ENCODE results near the gene SDHAF1.
A peak's percentile ranks its signal among the peaks of the same experiment; 100 is the strongest.
"Not testable (repeated sequence)": the region's sequence is repeated elsewhere in the genome, so short reads cannot be mapped to it uniquely, and the experiment has no call there.

Gene SDHAF1

DNA sequence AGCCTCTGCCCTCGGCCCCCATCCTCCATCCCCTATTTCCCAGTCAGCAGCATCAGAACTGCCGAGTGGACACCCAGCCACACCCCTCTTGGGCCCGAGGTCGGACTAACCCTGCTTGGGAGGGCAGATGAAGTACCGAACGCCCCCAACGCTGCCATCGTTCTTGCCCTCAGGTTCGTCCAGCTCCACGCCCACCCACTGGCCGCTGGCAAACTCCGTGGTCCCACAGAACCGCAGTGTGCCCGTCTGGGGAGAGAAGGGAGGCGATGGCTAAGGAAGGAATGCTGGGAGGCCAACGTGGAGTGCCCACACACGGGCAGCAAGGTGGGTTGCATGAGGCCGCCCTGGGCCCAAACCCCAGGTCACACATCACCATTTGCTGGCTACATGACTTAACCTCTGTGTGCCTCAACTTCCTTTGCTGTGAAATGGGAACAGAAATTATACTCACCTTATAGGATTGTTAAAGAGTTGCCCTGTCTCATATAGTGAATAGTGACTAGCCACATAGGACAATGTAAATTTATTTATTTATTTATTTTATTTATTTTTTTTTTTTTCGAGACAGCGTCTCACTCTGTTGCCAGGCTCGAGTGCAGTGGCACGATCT lies 24.2 kb downstream of the SDHAF1 start:
- no peak for DNase-seq (ENCODE audit: low read depth)

DNA sequence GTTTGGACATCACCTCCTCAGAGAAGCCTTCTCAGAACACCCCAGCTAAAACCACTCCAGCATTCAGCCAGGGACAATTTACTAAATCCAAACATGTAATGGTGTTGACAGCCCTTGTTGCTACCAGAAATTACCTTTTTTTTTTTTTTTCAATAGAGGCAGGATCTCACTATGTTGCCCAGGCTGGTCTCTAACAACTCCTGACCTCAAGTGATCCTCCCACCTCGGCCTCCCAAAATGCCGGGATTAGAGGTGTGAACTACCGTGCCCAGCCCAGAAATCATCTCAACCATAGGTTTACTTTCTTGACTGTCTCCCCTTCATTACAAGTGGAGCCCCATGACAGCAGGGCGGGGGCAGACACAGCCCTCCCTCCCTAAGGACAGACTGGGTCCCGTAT lies 28.4 kb downstream of the SDHAF1 start:
- no peak for DNase-seq (ENCODE audit: low read depth)

DNA sequence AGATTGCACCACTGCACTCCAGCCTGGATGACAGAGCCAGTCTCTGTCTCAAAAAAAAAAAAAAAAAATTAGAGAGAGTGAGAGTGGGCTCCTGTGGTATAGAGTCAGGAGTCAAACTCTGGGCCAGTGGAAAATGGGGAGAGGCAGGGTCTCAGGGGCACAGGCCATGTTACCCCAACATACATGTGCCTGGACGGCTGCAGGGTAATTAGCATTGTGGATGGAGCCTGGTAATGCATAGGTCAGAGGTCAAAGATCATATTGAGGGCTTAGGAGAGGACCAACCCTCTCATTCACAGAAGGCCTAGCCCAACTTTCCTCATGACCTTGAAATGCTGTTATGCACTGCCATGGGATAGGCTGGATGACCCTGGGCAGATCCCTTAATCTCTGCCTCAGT lies 30.6 kb downstream of the SDHAF1 start:
- DNase-seq (ENCODE audit: low read depth) = no peak

DNA sequence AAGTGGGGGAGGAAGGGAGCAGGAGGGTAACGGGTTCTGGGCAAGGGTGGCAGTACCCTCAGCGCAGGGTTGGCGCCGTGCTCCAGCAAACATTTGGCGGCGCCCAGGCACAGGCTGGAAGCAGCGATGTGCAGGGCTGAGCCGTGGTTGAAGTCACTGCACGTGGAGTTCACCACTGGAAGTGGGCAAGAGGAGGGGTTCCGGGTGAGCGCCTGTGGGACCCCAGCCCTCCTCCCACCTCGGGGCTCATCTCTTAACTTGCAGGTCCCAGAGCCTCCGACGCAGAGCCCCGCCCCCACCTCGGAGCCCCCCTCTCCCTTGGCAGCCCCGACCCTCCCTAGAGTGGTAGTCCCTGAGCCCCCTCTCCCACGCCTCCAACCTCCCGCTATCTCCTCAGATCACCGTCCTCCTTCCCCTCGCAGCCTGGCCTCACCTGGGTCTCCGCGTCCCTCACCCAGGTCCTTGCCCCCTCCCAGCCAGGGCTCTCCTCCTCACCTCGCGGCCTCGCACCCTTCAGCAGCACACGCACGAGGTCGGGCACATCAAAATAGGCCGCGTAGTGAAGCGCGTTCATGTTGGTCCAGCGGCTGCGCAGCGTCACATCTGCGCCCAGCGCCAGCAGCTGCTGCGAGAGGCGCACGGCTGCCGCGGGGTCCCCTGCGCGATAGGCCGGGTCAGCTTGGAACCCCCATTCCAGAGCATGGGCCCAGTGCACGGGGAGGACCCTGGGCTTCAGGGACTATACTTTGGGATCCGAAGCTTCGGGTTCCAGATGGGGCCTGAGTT lies 31.3 kb downstream of the SDHAF1 start:
- no peak for DNase-seq (ENCODE audit: low read depth)

DNA sequence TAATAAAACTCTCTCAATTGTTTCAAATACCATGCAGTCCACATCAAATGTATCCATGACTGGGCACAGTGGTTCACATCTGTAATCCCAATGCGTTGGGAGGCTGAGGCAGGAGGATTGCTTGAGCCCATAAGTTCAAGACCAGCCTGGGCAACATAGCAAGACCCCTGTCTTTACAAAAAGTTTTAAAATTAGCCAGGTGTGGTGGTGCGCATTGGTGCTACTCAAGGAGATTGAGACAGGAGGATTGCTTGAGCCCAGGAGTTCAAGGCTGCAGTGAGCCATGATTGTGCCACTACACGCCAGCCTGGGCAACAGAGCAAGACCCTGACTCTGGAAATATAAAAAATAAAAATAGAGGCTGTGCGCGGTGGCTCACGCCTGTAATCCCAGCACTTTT lies 32.7 kb downstream of the SDHAF1 start:
- DNase-seq (ENCODE audit: low read depth) = no peak

DNA sequence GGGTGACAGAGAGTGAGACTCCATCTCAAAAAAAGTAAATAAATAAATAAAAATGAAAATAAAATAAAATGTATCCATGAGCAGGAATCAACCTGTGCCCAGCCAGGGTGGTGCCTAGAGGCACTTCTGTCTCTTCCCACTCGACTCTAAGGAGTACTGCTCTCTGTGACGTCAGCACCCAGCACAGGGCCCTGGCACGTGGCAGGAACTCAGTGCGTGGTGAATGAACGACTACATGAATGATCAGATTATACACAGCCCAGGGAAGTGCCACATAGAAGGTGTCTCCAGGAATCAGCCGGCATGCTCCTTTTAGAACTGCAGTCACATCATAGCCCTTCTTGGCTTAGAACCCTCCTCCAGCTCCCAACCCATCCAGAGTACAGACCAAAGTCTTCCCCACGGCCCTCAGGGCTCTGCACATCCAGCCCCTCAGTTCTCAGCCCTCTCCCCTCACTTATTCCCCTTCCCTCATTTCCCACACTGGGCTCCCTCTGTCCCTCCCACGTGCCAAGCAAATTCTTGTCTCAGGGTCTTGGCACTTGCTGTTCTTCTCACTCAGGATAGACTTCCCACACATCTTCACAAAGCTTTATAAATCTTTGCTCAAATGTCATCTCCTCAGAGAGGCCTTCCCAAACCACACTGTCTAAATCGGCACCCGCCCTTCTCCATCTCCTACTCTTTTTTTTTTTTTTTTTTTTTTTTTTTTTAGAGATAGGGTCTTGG lies 33.5 kb downstream of the SDHAF1 start:
- DNase-seq (ENCODE audit: low read depth) = no peak

DNA sequence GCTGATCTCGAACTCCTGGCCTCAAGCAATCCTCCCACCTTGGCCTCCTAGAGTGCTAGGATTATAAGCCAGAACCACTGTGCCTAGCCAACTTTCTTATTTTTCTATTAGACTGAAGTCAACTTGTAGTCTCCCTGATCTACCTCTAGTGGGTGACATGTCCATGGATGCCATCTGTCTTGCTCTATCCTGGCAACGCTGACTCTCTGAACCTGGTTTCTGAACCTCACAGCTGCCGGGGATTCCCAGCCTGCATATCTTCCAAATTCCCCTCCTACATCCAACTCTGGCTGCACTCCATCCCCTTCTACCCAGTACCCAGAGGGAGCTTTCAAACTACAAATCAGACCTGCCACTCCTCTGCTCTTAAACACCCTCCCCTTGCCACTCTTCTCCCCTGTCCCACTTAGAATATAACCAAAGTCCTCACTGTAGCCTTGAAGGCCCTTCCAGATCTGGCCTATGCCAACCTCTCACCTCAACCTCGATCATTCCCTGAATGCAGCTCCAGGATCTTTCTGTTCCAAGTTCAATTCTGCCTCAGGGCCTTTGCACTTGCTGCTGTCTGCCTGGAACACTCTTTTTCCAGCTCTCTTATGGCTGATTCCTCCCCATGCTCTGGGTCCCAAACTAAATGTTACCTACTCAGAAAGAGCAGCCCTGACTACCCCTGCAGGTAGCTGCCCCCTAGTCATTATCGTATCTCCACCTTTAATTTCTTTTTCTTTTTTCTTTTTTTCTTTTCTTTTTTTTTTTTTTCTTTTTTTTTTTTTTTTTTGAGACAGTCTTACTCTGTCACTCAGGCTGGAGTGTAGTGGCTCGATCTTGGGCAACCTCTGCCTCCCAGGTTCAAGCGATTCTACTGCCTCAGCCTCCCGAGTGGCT lies 35.5 kb downstream of the SDHAF1 start:
- peak; percentile 54 for DNase-seq (ENCODE audit: low read depth)

DNA sequence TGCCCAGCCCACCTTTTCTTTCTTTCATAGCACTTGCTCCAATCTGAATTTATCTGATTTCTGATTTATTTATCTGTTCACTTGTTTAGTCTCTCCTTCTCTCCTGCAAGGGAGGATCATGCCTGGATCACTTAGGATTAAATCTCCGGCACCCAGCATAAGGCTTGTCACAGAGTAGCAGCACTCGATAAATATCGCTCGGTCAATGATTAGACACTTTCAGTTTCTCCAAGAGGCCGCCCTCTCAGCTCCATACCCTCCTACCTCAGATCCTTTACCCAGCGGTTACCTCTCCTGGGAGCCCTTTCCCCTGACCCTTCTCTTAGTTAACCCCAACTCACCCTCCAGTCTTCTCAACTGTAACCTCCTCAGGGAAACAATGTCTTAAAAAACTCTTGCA lies 36.3 kb downstream of the SDHAF1 start:
- DNase-seq (ENCODE audit: low read depth) = no peak

DNA sequence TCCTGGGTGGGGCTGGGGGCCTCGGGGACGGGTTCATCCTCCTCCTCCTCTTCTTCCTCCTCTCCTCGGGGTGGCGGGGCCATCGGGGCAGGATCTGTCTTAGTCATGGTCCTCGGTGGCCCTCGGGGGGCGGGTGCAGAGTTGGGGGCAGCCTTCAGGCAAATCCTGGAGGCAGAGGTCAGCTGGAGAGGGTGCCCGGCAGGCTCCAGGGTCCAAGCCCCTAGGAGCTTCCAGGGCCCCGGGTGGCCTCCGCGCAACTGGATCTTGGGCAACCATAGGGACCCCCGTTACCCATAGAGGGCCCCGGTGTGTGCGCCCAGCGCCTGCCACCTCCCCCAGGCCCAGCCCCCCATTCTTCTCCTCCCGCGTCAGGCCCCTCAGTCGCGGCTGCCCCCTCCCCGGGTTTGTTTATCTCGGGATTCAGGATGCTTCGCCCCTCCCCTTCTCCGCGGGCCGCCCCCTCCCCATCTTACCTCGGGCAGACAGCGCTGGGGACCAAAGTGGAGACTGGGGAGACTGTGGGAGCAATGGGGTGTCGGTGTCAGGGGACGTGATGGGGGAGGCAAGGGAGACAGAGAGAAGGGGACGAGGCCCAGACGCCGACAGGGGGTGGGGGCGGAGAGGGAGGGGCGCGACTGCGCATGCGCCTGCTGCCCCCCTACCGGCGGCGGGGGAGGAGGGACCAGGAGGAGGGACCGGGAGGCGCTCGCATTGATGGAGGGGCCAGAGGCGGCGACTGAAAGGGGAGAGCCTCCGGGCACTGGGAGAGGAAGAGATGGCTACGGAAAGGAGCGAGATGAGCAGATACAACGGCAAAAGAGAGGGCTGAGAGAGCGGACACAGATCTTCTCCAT lies 37.5 kb downstream of the SDHAF1 start, which contains the start of gene CLIP3:
Gene CLIP3 (minus strand): TSS at position 623 of the 854 bp plus-strand sequence. CDS start 516 bp downstream, at position 107.
- DNase-seq (ENCODE audit: low read depth) = peak; percentile 83

DNA sequence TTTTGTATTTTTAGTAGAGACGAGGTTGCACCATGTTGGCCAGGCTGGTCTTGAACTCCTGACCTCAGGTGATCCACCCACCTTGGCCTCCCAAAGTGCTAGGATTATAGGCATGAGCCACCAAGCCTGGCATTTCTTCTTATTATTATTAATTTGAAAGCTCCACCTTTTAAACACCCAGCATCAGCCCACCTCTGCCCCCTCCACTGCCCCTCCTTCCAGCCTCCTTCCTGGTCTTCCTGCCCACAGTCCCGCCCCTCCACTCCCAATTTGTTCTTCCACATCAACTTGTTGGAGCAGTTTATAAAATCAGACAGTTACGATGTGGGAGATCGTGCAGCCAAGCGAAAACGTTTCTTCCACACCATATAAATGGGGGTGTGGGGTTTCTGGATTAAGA lies 45.5 kb downstream of the SDHAF1 start:
- DNase-seq (ENCODE audit: low read depth) = no peak

DNA sequence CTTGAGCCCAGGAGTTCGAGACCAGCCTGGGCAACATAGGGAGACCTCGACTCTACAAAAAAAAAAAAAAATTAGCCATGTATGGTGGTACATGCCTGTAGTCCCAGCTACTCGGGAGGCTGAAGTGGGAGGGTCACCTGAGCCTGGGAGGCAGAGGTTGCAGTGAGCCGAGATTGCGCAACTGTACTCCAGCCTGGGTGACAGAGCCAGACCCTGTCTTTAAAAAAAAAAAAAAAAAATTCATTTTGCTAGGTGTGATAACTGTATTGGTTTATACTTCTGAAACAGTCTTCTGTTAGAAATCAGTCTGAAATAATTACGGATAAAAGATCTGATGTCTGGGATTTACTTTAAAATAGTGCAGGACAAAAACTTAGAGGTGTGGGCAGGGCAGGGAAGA lies 46.1 kb downstream of the SDHAF1 start:
- not testable (repeated sequence) for DNase-seq (ENCODE audit: low read depth)

DNA sequence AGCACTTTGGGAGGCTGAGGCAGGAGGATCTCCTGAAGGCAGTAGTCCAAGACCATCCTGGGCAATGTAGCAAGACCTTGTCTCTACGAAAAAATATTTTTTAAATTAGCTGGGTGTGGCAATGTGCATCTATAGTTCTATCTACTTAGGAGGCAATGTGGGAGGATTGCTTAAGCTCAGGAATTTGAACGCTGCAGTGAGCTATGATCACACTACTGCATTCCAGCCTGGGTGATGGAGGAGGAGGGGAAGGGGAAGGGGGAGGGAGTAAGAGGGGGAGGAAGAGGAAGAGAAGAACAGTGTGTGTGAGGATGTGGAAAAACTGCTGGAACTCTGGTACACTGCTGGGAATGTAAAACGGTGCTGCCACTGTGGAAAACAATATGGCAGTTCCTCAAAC lies 46.8 kb downstream of the SDHAF1 start:
- peak; percentile 94 for DNase-seq (ENCODE audit: low read depth)

DNA sequence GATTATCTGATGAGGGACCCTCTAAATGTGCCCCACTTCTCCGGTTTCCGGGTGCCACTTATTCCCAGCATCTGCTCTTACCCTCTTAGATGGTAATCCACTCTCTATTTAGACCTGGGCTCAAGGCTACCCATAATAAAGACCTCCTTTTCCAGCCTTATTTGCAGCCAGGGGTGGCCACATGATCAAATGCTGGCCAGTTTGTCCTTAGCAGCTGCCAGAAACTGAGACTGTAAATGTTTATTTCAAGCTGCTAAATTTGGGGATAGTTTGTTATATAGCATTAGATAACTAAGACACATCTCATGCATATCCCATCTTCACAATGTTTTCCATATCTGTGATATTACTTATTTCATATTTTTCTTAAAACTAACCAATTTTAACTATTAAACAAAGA lies 49.0 kb downstream of the SDHAF1 start:
- no peak for DNase-seq (ENCODE audit: low read depth)

Measured in EH (cell line).